Measurements from ENCODE around the gene CCDC197.

DNA sequence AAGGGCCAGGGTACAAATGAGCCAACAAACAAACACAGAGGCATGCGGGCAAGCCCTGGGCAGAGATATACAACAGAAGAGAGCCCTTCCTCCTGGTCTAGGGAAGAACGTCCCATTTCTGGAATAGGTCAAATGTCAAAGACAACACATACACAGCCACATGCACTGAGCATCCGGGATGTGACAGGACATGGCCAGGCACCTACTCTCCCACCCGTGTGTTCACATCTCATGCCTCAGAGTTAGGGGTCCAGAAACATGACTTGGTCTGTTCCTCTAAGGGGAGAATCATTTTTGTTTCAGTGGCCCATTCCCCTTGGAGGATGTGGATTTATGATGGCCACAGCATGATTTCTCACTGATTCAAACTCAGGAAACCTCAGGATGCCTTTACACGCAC lies 19.9 kb upstream of the CCDC197 start:
- TF ChIP-seq MAZ (IDR thresholded peaks at IDR 0.05; ENCODE audit: borderline replicate concordance, low read depth, low read length) (no peak), RCOR1 (IDR thresholded peaks at IDR 0.05; ENCODE audit: insufficient replicate concordance, low read length) (no peak), FOS (IDR thresholded peaks at IDR 0.05; ENCODE audit: low read depth, low read length) (no peak)
- TF ChIP-seq, protein P1, sequence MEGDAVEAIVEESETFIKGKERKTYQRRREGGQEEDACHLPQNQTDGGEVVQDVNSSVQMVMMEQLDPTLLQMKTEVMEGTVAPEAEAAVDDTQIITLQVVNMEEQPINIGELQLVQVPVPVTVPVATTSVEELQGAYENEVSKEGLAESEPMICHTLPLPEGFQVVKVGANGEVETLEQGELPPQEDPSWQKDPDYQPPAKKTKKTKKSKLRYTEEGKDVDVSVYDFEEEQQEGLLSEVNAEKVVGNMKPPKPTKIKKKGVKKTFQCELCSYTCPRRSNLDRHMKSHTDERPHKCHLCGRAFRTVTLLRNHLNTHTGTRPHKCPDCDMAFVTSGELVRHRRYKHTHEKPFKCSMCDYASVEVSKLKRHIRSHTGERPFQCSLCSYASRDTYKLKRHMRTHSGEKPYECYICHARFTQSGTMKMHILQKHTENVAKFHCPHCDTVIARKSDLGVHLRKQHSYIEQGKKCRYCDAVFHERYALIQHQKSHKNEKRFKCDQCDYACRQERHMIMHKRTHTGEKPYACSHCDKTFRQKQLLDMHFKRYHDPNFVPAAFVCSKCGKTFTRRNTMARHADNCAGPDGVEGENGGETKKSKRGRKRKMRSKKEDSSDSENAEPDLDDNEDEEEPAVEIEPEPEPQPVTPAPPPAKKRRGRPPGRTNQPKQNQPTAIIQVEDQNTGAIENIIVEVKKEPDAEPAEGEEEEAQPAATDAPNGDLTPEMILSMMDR (conservative IDR thresholded peaks at IDR 0.05; ENCODE audit: low read depth, low read length), result no peak

All from IMR-90 (cell line).